Activated naive CD4-positive, alpha-beta T cell treated with anti-CD3 and anti-CD28 coated beads for 36 hours (primary cell): ENCODE results near the gene CLINT1. TPM values are rescaled to one million over a fixed set of nuclear protein-coding genes. Genes with fewer than 3 reads are reported as not detected.
A peak's percentile ranks its signal among the peaks of the same experiment; 100 is the strongest.

ENCODE experiments used
- CTCF ChIA-PET: fragments of 350-600 bp; sonication (Branson Sonifier 250); formaldehyde crosslinking; loops from one replicate; lab custom pipeline; 2021; ENCODE audit warnings: antibody characterized with exemption; lab: Charles Lee
- DNase-seq: peaks from one replicate; pipeline ENCODE4 v3.0.0-alpha.2; 2020
- H3K27ac Mint-ChIP-seq: one replicate; pipeline ENCODE4 v1.8.0; 2021; ENCODE audit warnings: mild to moderate bottlenecking, mixed read lengths
- H3K27me3 Mint-ChIP-seq: one replicate; pipeline ENCODE4 v1.8.0; 2021; ENCODE audit warnings: low read depth, mixed read lengths
- H3K36me3 Mint-ChIP-seq: one replicate; pipeline ENCODE4 v1.8.0; 2021; ENCODE audit warnings: low read depth, mixed read lengths
- H3K4me1 Mint-ChIP-seq: one replicate; pipeline ENCODE4 v1.8.0; 2021; ENCODE audit warnings: low read depth, mixed read lengths
- H3K4me3 Mint-ChIP-seq: one replicate; pipeline ENCODE4 v1.8.0; 2021; ENCODE audit warnings: mild to moderate bottlenecking, moderate library complexity, mixed read lengths
- H3K9me3 Mint-ChIP-seq: one replicate; pipeline ENCODE4 v1.8.0; 2021; ENCODE audit warnings: mixed read lengths
- intact Hi-C: fragments of 100-400 bp; cut with micrococcal nuclease; formaldehyde crosslinking; loops from one replicate; pipeline ENCODE4 v1.15.1; 2023
- total RNA-seq, 2 experiments: library from RNA; stranded (reverse); gene quantifications; one replicate each; pipeline ENCODE4 v1.2.3, GENCODE V29; 2021

Gene CLINT1
- total RNA-seq, 2 experiments from 2014 or later = 31.0 to 32.7 TPM

DNA sequence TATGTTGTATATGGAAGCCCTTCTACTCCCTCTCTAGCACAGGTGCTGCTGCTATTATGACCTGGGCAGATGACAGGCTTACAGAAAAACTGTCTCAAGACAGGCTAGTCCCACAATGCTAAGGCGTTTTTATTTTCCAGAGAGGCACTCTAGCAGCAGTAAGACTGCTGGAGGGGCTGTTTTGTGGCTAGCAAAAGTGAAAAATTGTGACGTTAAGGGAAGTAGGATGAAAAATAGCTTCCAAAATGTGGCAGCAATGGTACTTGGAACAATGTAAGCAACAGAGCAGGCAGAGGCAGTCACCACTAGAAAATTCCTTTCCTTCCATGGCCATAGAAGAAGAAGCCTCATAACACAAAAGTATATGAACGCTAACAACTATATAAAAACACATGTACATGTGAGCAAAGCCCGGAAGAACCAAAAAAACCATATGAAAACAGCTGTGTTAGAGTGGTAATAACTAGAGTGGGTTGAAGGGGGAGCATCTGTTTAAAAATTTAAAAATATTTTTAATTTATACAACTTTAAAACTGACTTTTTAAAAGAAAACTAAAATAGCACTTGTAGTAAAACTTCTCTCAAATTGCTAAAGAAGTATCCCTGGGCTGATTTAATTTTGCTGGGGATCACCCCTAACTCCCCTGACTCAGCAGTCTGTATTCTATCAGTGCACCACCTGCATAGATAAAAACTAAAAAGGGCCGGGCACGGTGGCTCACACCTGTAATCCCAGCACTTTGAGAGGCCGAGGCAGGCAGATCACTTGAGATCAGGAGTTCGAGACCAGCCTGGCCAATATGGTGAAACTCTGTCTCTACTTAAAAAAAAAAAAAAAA lies 30.6 kb downstream of the CLINT1 start:
- Mint-ChIP-seq H3K4me1 (peaks cover 32% of the 10 kb centered on the region), H3K36me3 (no peaks in the 10 kb centered on the region), H3K27me3 (no peaks in the 10 kb centered on the region), H3K27ac (peak overlapping the region; percentile 0), H3K9me3 (no peaks in the 10 kb centered on the region), H3K4me3 (no peak overlapping the region)
- intact Hi-C loops = no loop called here
- DNase-seq = no peak
- CTCF ChIA-PET = interaction anchor here (0.5 to 2.2 kb wide), 4 partner anchors 11 to 121 kb away, joined by 3 to 13 read pairs (median 4); no protein-coding TSS in a partner anchor

DNA sequence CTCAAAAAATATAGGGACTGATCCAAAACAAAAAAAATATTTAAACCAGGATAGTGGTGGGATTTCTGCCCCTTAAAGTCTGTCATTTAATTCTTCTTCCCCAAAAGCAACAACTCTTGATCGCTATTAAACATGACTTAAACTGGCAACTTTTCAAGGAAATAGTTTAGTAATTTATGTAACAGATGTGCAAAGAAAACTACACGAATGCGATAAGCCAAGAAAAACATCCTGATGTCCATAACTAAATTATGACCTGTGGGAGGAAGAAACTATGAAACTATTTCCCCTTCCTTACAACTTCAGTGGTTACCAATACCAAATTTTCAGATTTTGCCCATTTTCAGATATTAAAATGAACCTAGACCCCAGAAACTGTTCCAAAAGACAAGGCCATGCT lies 31.5 kb downstream of the CLINT1 start:
- DNase-seq = no peak
- peaks cover 30% of the 10 kb centered on the region for H3K4me1 Mint-ChIP-seq
- intact Hi-C loops = no loop called here
- no peak overlapping the region for H3K27ac Mint-ChIP-seq
- H3K9me3 Mint-ChIP-seq = peaks cover 1% of the 10 kb centered on the region
- no peaks in the 10 kb centered on the region for H3K36me3 Mint-ChIP-seq
- H3K4me3 Mint-ChIP-seq = no peak overlapping the region
- no peaks in the 10 kb centered on the region for H3K27me3 Mint-ChIP-seq
- CTCF ChIA-PET = no interaction called here

DNA sequence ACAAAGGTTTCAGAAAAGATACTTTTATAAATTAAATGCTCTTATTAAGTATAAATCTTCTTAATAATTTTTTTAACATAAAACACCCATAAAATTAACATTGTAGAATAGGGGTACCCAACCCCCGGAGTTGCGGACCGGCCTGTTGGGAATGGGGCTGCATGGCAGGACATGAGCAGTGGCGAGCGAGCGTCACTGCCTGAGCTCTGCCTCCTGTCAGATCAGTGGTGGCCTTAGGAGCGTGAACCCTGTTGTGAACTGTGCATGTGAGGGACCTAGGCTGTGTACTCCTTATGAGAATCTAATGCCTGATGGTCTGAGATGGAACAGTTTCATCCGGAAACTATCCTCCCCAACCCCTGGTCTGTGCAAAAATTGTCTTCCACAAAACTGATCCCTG lies 35.3 kb downstream of the CLINT1 start:
- Mint-ChIP-seq H3K9me3 (peaks cover 4% of the 10 kb centered on the region), H3K36me3 (no peaks in the 10 kb centered on the region), H3K4me1 (peaks cover 45% of the 10 kb centered on the region), H3K27ac (no peak overlapping the region), H3K27me3 (no peaks in the 10 kb centered on the region), H3K4me3 (no peak overlapping the region)
- intact Hi-C loops = no loop called here
- no peak for DNase-seq
- CTCF ChIA-PET = no interaction called here

DNA sequence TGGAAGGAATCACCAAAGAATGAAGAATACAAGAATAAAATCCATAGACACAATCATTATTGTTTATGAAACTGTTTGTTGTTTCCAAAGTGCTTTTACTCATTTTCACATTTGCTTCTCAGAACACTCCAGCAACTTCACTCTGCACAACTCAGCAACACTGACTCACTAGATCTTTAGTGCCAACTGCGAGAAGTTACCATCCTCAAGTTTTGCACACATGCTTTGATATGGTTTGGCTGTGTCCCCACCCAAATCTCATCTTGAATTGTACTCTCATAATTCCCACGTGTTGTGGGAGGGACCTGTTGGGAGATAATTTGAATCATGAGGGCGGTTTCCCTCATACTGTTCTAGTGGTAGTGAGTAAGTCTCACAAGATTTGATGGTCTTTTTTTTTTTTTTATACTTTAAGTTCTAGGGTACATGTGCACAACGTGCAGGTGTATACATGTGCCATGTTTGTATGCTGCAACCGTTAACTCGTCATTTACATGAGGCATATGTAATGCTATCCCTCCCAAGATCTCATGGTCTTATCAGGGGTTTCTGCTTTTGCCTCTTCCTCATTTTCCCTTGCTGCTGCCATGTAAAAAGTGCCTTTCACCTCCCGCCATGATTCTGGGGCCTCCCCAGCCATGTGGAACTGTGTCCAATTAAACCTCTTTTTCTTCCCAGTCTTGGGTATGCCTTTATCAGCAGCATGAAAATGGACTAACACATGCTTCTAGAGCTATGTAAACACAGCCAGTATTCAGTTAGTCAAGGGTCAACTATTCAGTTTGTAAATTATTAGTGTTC lies 36.9 kb downstream of the CLINT1 start:
- peak; percentile 36 for DNase-seq

DNA sequence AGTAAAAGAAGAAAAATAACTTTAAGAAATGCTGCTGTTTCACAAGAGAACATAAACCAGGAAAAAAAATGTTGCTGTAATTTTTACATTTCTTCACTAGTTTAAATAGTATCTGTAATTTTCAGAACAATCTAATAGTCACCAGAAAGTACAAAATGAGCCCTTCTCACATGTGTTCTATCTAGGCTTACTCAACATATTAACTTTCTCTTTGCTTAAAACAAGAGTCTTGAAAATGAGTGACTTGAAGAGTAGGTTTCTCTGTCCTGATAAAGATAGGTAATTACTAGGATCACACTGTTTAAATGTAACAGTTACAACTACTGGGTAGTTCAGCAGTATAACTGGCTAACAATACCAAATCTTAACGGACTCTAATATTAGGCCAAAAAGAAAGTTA lies 37.5 kb downstream of the CLINT1 start:
- H3K27ac Mint-ChIP-seq = no peak overlapping the region
- intact Hi-C loops = loop anchor here (2.0 kb wide), 1 partner anchor 37 kb away; the partner anchor contains the start of gene CLINT1
- DNase-seq = no peak
- H3K4me1 Mint-ChIP-seq = peaks cover 34% of the 10 kb centered on the region
- H3K27me3 Mint-ChIP-seq = no peaks in the 10 kb centered on the region
- no peak overlapping the region for H3K4me3 Mint-ChIP-seq
- peaks cover 1% of the 10 kb centered on the region for H3K36me3 Mint-ChIP-seq
- peaks cover 4% of the 10 kb centered on the region for H3K9me3 Mint-ChIP-seq
- CTCF ChIA-PET = no interaction called here

More for the DNA sequence above, 36.9 kb downstream of the CLINT1 start:
- peaks cover 4% of the 10 kb centered on the region for H3K9me3 Mint-ChIP-seq
- no peak overlapping the region for H3K4me3 Mint-ChIP-seq
- CTCF ChIA-PET = interaction anchor here (0.8 to 1.5 kb wide), 3 partner anchors 33 to 173 kb away, joined by 3 to 9 read pairs (median 5); no protein-coding TSS in a partner anchor
- H3K27me3 Mint-ChIP-seq = no peaks in the 10 kb centered on the region
- no peak overlapping the region for H3K27ac Mint-ChIP-seq
- H3K4me1 Mint-ChIP-seq = peaks cover 34% of the 10 kb centered on the region
- H3K36me3 Mint-ChIP-seq = no peaks in the 10 kb centered on the region
- intact Hi-C loops = loop anchor here (2.0 kb wide), 1 partner anchor 37 kb away; the partner anchor contains the start of gene CLINT1

DNA sequence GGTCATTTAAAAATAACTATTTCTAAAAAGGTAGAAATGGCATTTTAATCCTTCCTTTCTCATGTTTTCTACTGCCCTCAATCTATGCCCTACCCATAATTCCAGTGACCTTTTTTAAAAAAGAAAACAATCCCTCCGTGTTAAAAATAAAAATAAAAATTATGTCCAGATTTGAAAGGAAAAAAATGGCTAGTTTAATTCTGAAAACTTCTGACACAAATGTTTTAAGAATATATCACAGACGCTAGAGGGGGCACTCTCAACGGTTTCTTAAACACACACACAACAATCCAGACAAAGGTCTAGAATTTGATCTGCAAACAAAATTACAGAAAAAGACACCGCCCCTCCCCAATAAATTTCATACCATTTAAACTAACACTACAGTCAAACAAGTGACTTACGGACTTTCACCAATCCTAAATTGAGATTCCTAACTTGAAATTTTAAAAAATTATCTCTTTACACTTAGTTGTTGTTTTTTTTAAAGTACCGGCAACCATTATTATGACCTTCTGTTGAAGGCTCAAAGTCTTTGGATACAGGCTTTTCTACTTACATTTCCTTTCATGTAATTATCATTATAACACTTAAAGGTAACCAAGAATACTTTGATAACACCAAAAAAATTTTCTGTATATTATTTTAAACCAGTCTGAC lies 38.2 kb downstream of the CLINT1 start:
- peaks cover 30% of the 10 kb centered on the region for H3K4me1 Mint-ChIP-seq

DNA sequence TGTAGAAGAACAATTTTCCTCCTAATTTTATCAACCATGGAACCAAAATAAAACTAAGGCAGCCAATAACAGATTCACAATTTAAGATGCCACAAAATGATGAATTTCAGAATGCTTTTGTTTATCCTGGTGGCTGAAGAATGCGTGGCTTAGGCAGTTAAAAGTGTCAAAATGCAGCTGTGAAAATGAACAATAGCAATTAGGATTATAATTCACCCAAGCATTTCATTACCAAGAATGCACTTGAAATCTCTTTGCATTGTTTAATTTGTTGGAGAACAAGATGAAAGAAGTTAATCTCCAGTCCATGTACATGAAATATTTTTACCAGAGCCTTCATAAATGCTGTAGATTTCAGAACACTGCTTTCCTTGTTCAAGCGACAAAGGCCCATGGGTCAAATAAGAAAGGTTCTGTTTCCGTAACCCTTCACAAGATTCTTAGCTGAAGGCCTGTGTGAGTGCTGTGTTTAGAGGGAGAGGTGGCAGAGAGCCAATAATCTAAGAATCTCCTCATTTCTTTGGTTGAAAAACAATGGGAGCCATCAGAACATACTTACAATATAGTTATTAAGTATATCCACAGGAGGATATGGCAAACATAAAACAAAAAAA lies 39.3 kb downstream of the CLINT1 start:
- Mint-ChIP-seq H3K27me3 (no peaks in the 10 kb centered on the region), H3K9me3 (peaks cover 4% of the 10 kb centered on the region), H3K36me3 (peaks cover 1% of the 10 kb centered on the region), H3K4me1 (peaks cover 28% of the 10 kb centered on the region), H3K4me3 (no peak overlapping the region), H3K27ac (no peak overlapping the region)
- DNase-seq = no peak
- intact Hi-C loops = loop anchor here (1.0 to 2.0 kb wide), 3 partner anchors 39 to 129 kb away; partner anchors contain the start of gene CLINT1
- CTCF ChIA-PET = interaction anchor here (0.9 to 4.4 kb wide), 5 partner anchors 8 to 176 kb away, joined by 3 to 75 read pairs (median 4); no protein-coding TSS in a partner anchor

More for the DNA sequence above, 38.2 kb downstream of the CLINT1 start:
- Mint-ChIP-seq H3K27ac (no peak overlapping the region), H3K27me3 (no peaks in the 10 kb centered on the region), H3K4me3 (no peak overlapping the region), H3K36me3 (peaks cover 1% of the 10 kb centered on the region), H3K9me3 (peaks cover 4% of the 10 kb centered on the region)
- CTCF ChIA-PET = interaction anchor here (0.9 to 4.4 kb wide), 5 partner anchors 9 to 175 kb away, joined by 3 to 75 read pairs (median 4); no protein-coding TSS in a partner anchor
- intact Hi-C loops = loop anchor here (1.0 to 2.0 kb wide), 3 partner anchors 38 to 128 kb away; partner anchors contain the start of gene CLINT1
- peak; percentile 50 for DNase-seq

DNA sequence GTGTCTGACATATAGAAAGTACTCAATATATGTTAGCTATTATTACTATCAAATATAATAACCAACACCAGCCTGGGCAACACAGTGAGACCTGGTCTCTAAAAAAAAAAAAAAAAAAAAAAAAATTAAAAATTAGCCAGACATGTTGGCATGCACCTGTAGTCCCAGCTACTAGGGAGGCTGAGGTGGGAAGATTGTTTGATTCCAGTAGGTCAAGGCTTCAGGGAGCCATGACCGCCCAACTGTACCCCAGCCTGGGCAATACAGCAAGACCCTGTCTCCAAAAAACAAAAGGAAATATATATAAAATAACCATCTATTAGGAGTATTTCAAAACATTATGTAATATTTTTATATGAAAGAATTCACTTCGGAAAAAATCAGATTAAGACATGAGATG lies 40.6 kb downstream of the CLINT1 start:
- peaks cover 4% of the 10 kb centered on the region for H3K9me3 Mint-ChIP-seq
- no peak for DNase-seq
- intact Hi-C loops = no loop called here
- H3K27me3 Mint-ChIP-seq = no peaks in the 10 kb centered on the region
- H3K36me3 Mint-ChIP-seq = peaks cover 5% of the 10 kb centered on the region
- H3K4me1 Mint-ChIP-seq = peaks cover 24% of the 10 kb centered on the region
- H3K27ac Mint-ChIP-seq = no peak overlapping the region
- H3K4me3 Mint-ChIP-seq = no peak overlapping the region
- CTCF ChIA-PET = interaction anchor here (0.6 to 4.4 kb wide), 10 partner anchors 10 to 346 kb away, joined by 3 to 75 read pairs (median 8); no protein-coding TSS in a partner anchor

DNA sequence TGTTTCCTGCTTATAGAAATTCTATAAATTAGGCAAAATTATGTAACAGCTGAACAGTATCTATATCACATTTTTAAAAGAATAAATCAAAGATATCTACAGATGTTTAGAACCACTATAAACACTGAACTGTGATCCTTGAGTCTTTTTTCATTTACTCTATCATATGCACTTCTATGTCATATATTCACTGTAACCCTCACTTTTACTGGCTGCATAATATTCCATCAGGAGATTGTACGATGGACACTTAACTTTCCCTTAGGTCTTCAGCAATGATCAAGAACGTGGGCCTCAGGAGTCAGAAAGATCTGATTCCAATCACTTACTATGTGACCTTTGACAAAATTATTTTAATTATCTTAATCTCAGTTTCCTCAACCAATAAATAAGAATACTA lies 41.0 kb downstream of the CLINT1 start:
- intact Hi-C loops = no loop called here
- no peak for DNase-seq
- Mint-ChIP-seq H3K4me1 (peaks cover 24% of the 10 kb centered on the region), H3K27ac (no peak overlapping the region), H3K4me3 (no peak overlapping the region), H3K9me3 (peaks cover 4% of the 10 kb centered on the region), H3K36me3 (peaks cover 9% of the 10 kb centered on the region), H3K27me3 (no peaks in the 10 kb centered on the region)
- CTCF ChIA-PET = interaction anchor here (0.6 to 4.4 kb wide), 19 partner anchors 11 to 346 kb away, joined by 3 to 75 read pairs (median 4); no protein-coding TSS in a partner anchor

DNA sequence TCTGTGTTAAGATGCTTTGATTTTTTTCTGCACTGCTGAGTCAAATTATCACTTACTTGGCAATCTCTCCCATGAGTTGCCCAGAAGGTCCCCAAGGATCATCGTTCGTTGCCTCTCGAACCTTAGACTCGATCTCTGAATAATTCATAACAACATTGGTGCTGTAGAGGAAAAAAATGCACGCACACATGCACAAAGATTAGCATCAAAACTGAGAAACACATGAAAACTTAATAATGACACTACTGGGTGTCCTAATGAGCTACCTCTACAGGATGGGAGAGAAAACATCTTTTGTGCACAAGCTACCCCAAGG lies 41.6 kb downstream of the CLINT1 start:
- DNase-seq = no peak
- CTCF ChIA-PET = interaction anchor here (0.6 to 4.4 kb wide), 22 partner anchors 11 to 786 kb away, joined by 3 to 75 read pairs (median 4); no protein-coding TSS in a partner anchor
- Mint-ChIP-seq H3K27ac (no peak overlapping the region), H3K27me3 (no peaks in the 10 kb centered on the region), H3K4me1 (peaks cover 21% of the 10 kb centered on the region), H3K36me3 (peaks cover 10% of the 10 kb centered on the region), H3K9me3 (peaks cover 2% of the 10 kb centered on the region), H3K4me3 (no peak overlapping the region)
- intact Hi-C loops = no loop called here

DNA sequence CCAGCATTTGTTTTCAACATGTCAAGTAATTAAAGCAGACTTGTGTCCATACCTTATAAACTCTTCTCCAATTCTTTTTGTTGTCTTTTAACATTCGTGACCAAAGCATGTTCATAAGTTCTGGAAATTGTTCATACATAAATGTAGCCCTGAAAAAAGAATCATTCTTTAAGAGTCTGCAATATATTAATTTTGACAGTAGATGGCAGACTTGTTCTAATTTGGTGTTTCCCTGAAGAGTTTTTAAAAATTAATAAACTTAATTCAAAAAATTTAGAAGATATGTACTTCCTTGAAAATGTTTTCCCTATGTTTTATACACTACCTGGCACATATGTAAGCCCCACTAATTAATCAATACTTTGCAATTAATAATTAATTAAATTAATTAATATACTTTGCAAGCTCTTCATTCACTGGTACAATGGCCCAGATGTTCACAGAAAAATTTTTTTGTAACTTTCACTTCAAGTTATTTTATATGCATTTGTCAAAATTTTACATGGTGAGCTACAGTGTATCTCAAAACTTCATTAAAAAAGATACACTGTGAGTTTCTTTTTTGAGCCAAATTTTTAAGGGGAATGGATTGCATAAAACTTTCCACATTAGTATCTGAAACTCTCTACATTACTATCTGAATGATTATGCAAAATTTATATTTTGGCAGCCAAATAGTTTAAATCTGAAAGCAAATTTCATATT lies 42.1 kb downstream of the CLINT1 start:
- no peak overlapping the region for H3K27ac Mint-ChIP-seq
- no peaks in the 10 kb centered on the region for H3K27me3 Mint-ChIP-seq
- peaks cover 10% of the 10 kb centered on the region for H3K36me3 Mint-ChIP-seq
- CTCF ChIA-PET = interaction anchor here (0.6 to 4.4 kb wide), 18 partner anchors 12 to 786 kb away, joined by 3 to 75 read pairs (median 4); no protein-coding TSS in a partner anchor
- no peak for DNase-seq
- no peaks in the 10 kb centered on the region for H3K9me3 Mint-ChIP-seq
- H3K4me1 Mint-ChIP-seq = peaks cover 16% of the 10 kb centered on the region
- intact Hi-C loops = loop anchor here (1.0 kb wide), 4 partner anchors 55 to 178 kb away; no protein-coding TSS in a partner anchor
- H3K4me3 Mint-ChIP-seq = no peak overlapping the region
